Measurements from ENCODE around the gene ACAA1. TPM values are rescaled to one million over a fixed set of nuclear protein-coding genes. Genes with fewer than 3 reads are reported as not detected.

The ACAA1 gene
- total RNA-seq, 1 donor from 2014 or later = 52.6 TPM

GRCh38 chr3:38110314-38111050 lies 26.4 kb downstream of the ACAA1 start:
- Histone ChIP-seq H3K4me1 (no peaks in the 10 kb centered on the region), H3K36me3 (no peaks in the 10 kb centered on the region)
- intact Hi-C loops (cut with DNase I) = no loop called here

GRCh38 chr3:38109580-38110313 lies 27.2 kb downstream of the ACAA1 start:
- Histone ChIP-seq H3K9me3 (peaks cover 0 to 5% of the 10 kb centered on the region in 2 donors), H3K4me1 (no peaks in the 10 kb centered on the region), H3K27me3 (no peaks in the 10 kb centered on the region), H3K36me3 (no peaks in the 10 kb centered on the region), H3K27ac (no peak overlapping the region), H3K4me3 (no peak overlapping the region)
- DNase-seq (ENCODE audit: low spot score in 2 of 2) = peak in 1 of 2 donors; percentile 58
- intact Hi-C loops (cut with DNase I) = no loop called here
- TF ChIP-seq, protein P1, sequence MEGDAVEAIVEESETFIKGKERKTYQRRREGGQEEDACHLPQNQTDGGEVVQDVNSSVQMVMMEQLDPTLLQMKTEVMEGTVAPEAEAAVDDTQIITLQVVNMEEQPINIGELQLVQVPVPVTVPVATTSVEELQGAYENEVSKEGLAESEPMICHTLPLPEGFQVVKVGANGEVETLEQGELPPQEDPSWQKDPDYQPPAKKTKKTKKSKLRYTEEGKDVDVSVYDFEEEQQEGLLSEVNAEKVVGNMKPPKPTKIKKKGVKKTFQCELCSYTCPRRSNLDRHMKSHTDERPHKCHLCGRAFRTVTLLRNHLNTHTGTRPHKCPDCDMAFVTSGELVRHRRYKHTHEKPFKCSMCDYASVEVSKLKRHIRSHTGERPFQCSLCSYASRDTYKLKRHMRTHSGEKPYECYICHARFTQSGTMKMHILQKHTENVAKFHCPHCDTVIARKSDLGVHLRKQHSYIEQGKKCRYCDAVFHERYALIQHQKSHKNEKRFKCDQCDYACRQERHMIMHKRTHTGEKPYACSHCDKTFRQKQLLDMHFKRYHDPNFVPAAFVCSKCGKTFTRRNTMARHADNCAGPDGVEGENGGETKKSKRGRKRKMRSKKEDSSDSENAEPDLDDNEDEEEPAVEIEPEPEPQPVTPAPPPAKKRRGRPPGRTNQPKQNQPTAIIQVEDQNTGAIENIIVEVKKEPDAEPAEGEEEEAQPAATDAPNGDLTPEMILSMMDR (IDR thresholded peaks at IDR 0.05) = no peak

More at GRCh38 chr3:38110314-38111050, 26.4 kb downstream of the ACAA1 start:
- TF ChIP-seq, protein P1 (IDR thresholded peaks at IDR 0.05) = no peak
- H3K9me3 ChIP-seq = peaks cover 0 to 5% of the 10 kb centered on the region in 2 donors
- H3K27ac ChIP-seq = no peak overlapping the region
- peak in 1 of 2 donors; percentile 16 for DNase-seq (ENCODE audit: low spot score in 2 of 2)
- H3K4me3 ChIP-seq = no peak overlapping the region
- H3K27me3 ChIP-seq = no peaks in the 10 kb centered on the region

GRCh38 chr3:38108649-38109579 lies 28.0 kb downstream of the ACAA1 start:
- Histone ChIP-seq H3K36me3 (no peaks in the 10 kb centered on the region), H3K4me3 (no peak overlapping the region)
- peak in 1 of 2 donors; percentile 56 for DNase-seq (ENCODE audit: low spot score in 2 of 2)

DNA sequence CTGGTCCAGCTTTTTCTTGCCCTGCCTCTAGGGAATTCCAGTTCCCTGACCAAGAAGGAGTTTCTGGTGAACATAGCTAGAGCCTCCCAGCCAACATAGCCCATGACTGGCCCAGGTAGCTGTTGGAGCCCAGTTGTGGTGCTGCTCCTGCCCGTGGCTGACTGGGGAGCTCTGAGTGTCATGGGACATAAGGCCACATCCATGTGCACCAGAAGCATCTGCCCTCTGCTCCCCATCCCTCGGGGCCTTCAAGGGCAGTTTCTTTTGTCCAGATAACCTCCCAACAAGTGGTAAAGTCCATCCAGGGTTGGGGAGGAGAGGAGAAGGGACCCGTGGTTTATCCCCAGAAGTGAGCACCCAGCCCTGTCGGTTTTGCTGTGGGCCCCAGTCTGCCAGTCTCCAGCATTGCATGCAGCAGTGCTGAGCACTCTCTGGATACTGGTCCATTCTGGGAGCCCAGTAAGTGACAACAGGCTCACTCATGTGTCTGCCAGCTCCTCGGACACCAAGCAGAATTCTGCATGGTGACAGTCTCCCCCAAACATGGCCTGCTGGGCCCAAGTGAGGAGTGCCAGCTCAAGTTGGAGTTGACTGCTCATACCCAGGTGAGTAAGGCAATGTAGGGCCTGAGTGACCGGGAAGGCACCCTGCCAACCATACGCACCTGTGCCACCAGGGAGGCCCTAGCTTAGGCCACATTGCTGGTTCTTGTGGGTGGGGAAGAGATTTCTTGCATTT lies 28.8 kb downstream of the ACAA1 start:
- intact Hi-C loops (cut with DNase I) = no loop called here
- Histone ChIP-seq H3K27ac (no peak overlapping the region), H3K4me3 (no peak overlapping the region), H3K36me3 (no peaks in the 10 kb centered on the region), H3K9me3 (peaks cover 0 to 5% of the 10 kb centered on the region in 2 donors), H3K4me1 (no peaks in the 10 kb centered on the region), H3K27me3 (no peaks in the 10 kb centered on the region)
- TF ChIP-seq, protein P1 (IDR thresholded peaks at IDR 0.05) = no peak
- peak in 1 of 2 donors; percentile 51 for DNase-seq (ENCODE audit: low spot score in 2 of 2)

More at GRCh38 chr3:38108649-38109579, 28.0 kb downstream of the ACAA1 start:
- intact Hi-C loops (cut with DNase I) = no loop called here
- no peak overlapping the region for H3K27ac ChIP-seq
- no peaks in the 10 kb centered on the region for H3K4me1 ChIP-seq
- TF ChIP-seq, protein P1 (IDR thresholded peaks at IDR 0.05) = no peak
- H3K9me3 ChIP-seq = peaks cover 0 to 5% of the 10 kb centered on the region in 2 donors
- H3K27me3 ChIP-seq = no peaks in the 10 kb centered on the region

DNA sequence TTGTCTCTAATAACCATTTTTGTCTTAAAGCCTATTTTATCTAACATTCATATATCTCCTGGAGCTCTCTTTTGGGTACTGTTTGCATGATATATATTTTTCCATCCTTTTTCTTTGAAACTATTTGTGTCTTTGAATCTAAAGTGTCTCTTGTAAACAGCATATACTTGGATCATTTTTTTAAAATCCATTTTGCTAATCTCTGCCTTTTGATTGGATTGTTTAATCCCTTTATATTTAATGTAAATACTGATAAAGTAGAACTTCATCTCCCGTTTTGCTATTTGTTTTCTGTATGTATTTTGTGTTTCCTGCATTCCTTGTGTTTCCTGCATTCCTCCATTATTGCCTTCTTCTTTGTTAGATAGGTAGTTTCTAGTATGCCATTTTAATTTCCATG lies 31.4 kb downstream of the ACAA1 start:
- intact Hi-C loops (cut with DNase I) = no loop called here
- TF ChIP-seq, protein P1 (IDR thresholded peaks at IDR 0.05) = no peak
- H3K36me3 ChIP-seq = no peaks in the 10 kb centered on the region

More for the DNA sequence above, 31.4 kb downstream of the ACAA1 start:
- H3K9me3 ChIP-seq = peaks cover 0 to 5% of the 10 kb centered on the region in 2 donors
- no peaks in the 10 kb centered on the region for H3K27me3 ChIP-seq
- H3K4me3 ChIP-seq = no peak overlapping the region
- no peak for DNase-seq (ENCODE audit: low spot score in 2 of 2)
- H3K4me1 ChIP-seq = no peaks in the 10 kb centered on the region
- H3K27ac ChIP-seq = no peak overlapping the region
